K562 (cell line): ENCODE results near the gene PCLAF. TPM values are rescaled to one million over a fixed set of nuclear protein-coding genes. Genes with fewer than 3 reads are reported as not detected.

Experiments
- AFF4 ChIP-seq: sonication (generic); formaldehyde crosslinking; IDR thresholded peaks from 2 replicates; pipeline ENCODE4 v1.8.0; 2023; ENCODE audit warnings: mild to moderate bottlenecking, missing genetic modification reagents
- CREM ChIP-seq: IDR thresholded peaks from 2 replicates; pipeline ENCODE4 v1.6.1; 2014; ENCODE audit warnings: antibody characterized with exemption, low read depth
- DLX4 ChIP-seq: fragments of 250-450 bp; sonication (Bioruptor Pico); IDR thresholded peaks from 2 replicates; pipeline ENCODE4 v1.6.1; 2021; ENCODE audit warnings: mild to moderate bottlenecking
- ELF2 ChIP-seq: fragments of 250-450 bp; sonication (Bioruptor Pico); IDR thresholded peaks from 2 replicates; pipeline ENCODE4 v1.5.0; 2021; ENCODE audit warnings: mild to moderate bottlenecking
- KLF1 ChIP-seq: fragments of 450-650 bp; IDR thresholded peaks from 2 replicates; pipeline ENCODE4 v1.6.1; 2016; ENCODE audit warnings: missing genetic modification characterization, missing compliant biosample characterization
- MAZ ChIP-seq, 2 experiments: fragments of 450-650 bp in 1 of 2; sonication (generic) in 1 of 2; formaldehyde crosslinking; IDR thresholded peaks in 1 of 2; conservative IDR thresholded peaks in 1 of 2; 2 replicates each; pipeline versions ENCODE4 v1.4.0 to v1.5.0; 2020; ENCODE audit warnings: mild to moderate bottlenecking in 1 of 2, missing genetic modification reagents in 1 of 2
- MTA2 ChIP-seq: fragments of 450-650 bp; IDR thresholded peaks from 2 replicates; pipeline ENCODE4 v1.6.1; 2016; ENCODE audit warnings: low read depth
- NR4A1 ChIP-seq, 2 experiments: fragments of 250-450 bp in 1 of 2; fragments of 450-650 bp in 1 of 2; sonication (Bioruptor Pico) in 1 of 2; IDR thresholded peaks; 2 replicates each; pipeline versions ENCODE4 v1.4.0 to v1.6.1; 2016 to 2020; ENCODE audit warnings: mild to moderate bottlenecking in 2 of 2, missing compliant biosample characterization in 1 of 2, missing genetic modification characterization in 1 of 2, moderate library complexity in 1 of 2
- POLR2AphosphoS2 ChIP-seq: IDR thresholded peaks from 2 replicates; pipeline ENCODE4 v1.6.1; 2012; ENCODE audit warnings: low read length, improper control_type of control experiment
- SIN3A ChIP-seq, 2 experiments: fragments of 150-350 bp in 1 of 2; IDR thresholded peaks; 2 replicates each; pipeline ENCODE4 v1.6.1; 2011 to 2016; ENCODE audit warnings: borderline replicate concordance in 2 of 2, low read depth in 2 of 2, low read length in 2 of 2, mild to moderate bottlenecking in 2 of 2, moderate library complexity in 2 of 2; ENCODE audit not compliant: control insufficient read depth in 1 of 2
- SMARCB1 ChIP-seq: IDR thresholded peaks from 2 replicates; pipeline ENCODE4 v1.6.1; 2011; ENCODE audit warnings: improper control_type of control experiment, low read depth; ENCODE audit not compliant: insufficient read length
- SRF ChIP-seq, 2 experiments: fragments of 250-450, 450-650 bp in 1 of 2; sonication (Bioruptor Pico) in 1 of 2; sonication (generic) in 1 of 2; formaldehyde crosslinking; IDR thresholded peaks; 2 replicates each; pipeline versions ENCODE4 v1.5.0 to v1.5.1; 2020 to 2022; ENCODE audit warnings: mild to moderate bottlenecking in 1 of 2, missing genetic modification reagents in 1 of 2
- polyA plus RNA-seq, 8 experiments: library from polyadenylated mRNA; depleted of rRNA in 4 of 8; stranded (reverse) in 5 of 8; unstranded in 3 of 8; fragments of >200 nt; fragmentation: Nextera tagmentation in 2 of 8; fragmentation: Illumina TruSeq in 1 of 8; extraction: Ambion mirVana in 2 of 8; extraction: Trizol in 1 of 8; gene quantifications; 2 replicates each; pipeline versions ENCODE4 v1.2.1 to v1.2.3, GENCODE V29; 2011 to 2014; ENCODE audit warnings: inconsistent platforms in 1 of 8, missing spikeins in 1 of 8
- total RNA-seq, 7 experiments: library from RNA; depleted of rRNA in 6 of 7; stranded (reverse); fragments of >200 nt in 6 of 7; fragmentation: Illumina TruSeq in 2 of 7; extraction: Trizol in 2 of 7; gene quantifications; 2 replicates each; pipeline versions ENCODE4 v1.2.1 to v1.2.3, GENCODE V29; 2011 to 2021; ENCODE audit warnings: low replicate concordance in 1 of 7
- TF ChIP-seq, protein P1 (sequence below), 2 experiments: fragments of 450-650 bp; formaldehyde crosslinking in 1 of 2; IDR thresholded peaks; 2 replicates each; pipeline versions ENCODE4 v1.4.0 to v1.6.1; 2014 to 2020; ENCODE audit warnings: mild to moderate bottlenecking in 2 of 2, borderline replicate concordance in 1 of 2, low read depth in 1 of 2

PCLAF gene
- total and polyA plus RNA-seq, 9 of the 15 experiments (the other 6 are each of a cell fraction or from before 2014, with no cell fraction given): 112 to 881 (median 360) TPM

- TF ChIP-seq MAZ (CRISPR knock-in tag; conservative IDR thresholded peaks at IDR 0.05 in 1 of 2, IDR thresholded peaks at IDR 0.05 in 1 of 2) (peak; percentile 90 to 96), SMARCB1 (no peak), NR4A1 (CRISPR knock-in tag; IDR thresholded peaks at IDR 0.05) (no peak), NR4A1 (tag; IDR thresholded peaks at IDR 0.05) (0 out of 2 replicates have a peak, but pooled peaks have one; percentile 29), SRF (CRISPR knock-in tag; IDR thresholded peaks at IDR 0.05) (peak in 1 of 2 experiments; percentile 78; a peak in 1 of 4 replicates), ELF2 (CRISPR knock-in tag) (peak; percentile 95), POLR2AphosphoS2 (peak; percentile 74; the same call in 1 of the 2 replicates), SIN3A (IDR thresholded peaks at IDR 0.05; ENCODE audit: borderline replicate concordance in 2 of 2, control insufficient read depth in 1 of 2, low read depth in 2 of 2, low read length in 2 of 2) (peak; percentile 95 to 99), AFF4 (CRISPR knock-in tag) (no peak), MTA2 (peak; percentile 76), KLF1 (tag) (peak; percentile 66; the same call in 1 of the 2 replicates), DLX4 (CRISPR knock-in tag) (no peak), CREM (peak; percentile 79)
- TF ChIP-seq, protein P1, sequence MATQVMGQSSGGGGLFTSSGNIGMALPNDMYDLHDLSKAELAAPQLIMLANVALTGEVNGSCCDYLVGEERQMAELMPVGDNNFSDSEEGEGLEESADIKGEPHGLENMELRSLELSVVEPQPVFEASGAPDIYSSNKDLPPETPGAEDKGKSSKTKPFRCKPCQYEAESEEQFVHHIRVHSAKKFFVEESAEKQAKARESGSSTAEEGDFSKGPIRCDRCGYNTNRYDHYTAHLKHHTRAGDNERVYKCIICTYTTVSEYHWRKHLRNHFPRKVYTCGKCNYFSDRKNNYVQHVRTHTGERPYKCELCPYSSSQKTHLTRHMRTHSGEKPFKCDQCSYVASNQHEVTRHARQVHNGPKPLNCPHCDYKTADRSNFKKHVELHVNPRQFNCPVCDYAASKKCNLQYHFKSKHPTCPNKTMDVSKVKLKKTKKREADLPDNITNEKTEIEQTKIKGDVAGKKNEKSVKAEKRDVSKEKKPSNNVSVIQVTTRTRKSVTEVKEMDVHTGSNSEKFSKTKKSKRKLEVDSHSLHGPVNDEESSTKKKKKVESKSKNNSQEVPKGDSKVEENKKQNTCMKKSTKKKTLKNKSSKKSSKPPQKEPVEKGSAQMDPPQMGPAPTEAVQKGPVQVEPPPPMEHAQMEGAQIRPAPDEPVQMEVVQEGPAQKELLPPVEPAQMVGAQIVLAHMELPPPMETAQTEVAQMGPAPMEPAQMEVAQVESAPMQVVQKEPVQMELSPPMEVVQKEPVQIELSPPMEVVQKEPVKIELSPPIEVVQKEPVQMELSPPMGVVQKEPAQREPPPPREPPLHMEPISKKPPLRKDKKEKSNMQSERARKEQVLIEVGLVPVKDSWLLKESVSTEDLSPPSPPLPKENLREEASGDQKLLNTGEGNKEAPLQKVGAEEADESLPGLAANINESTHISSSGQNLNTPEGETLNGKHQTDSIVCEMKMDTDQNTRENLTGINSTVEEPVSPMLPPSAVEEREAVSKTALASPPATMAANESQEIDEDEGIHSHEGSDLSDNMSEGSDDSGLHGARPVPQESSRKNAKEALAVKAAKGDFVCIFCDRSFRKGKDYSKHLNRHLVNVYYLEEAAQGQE (IDR thresholded peaks at IDR 0.05; ENCODE audit: borderline replicate concordance): peak; percentile 85; the same call in 1 of the 2 replicates
- TF ChIP-seq, protein P1 (CRISPR knock-in tag; IDR thresholded peaks at IDR 0.05; ENCODE audit: low read depth): no peak
Observed at GRCh38 chr15:64355944-64356709, 25.1 kb downstream of the PCLAF start, which contains the start of gene CSNK1G1 (continued).
